NCI-H345 (cell line): ENCODE results near the gene FRYL.
"Not testable (repeated sequence)": the region's sequence is repeated elsewhere in the genome, so short reads cannot be mapped to it uniquely, and the experiment has no call there.

Source experiments
- DNase-seq: peaks from one replicate; lab custom pipeline; 2025; lab: John Stamatoyannopoulos, UW

Gene FRYL

DNA sequence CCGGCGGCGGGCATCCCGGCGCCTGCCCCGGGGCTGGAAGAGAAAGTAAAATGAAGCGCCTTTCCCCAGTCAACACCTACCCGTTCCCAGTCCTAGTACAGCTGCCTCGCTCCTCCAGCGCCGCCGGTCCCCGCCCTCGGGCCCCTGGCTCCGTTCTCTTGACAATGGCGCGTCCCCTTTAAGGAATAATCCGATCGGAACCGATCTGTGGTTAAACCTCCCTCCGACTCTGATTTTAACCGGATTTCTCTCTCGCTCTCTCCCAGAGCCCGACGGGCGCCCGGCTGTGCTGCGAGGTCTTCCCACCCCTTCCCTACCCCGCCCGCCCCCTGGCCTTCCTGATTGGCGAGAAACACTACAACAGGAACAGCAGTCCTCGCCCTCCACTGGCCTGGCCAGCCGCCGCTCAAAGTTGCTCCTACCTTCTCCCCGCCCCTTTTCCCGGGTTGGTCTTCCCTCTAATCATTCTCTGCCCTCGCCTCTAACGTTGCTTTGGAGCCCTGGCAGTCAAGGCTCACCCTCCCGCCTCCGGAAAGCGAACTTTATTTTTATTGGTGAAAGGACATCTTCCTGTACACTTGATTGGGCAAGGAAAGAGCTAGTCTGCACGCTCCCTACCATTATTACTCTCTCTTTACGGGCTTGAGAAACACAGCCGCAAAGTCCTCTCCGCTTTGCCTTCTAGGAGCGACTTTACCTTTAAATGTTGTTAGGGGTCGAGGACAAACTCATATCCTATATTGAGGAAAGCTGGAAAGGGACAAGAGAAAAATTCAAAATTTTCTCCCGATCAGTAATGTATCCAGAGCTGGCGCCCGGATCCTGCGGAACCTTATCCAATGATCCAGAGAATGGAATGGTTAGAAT is at the start of gene FRYL:
FRYL (minus strand) TSS at position 282 of the 867 bp plus-strand sequence. CDS start 145,869 bp downstream, outside the sequence.
- peak; percentile 99 for DNase-seq

DNA sequence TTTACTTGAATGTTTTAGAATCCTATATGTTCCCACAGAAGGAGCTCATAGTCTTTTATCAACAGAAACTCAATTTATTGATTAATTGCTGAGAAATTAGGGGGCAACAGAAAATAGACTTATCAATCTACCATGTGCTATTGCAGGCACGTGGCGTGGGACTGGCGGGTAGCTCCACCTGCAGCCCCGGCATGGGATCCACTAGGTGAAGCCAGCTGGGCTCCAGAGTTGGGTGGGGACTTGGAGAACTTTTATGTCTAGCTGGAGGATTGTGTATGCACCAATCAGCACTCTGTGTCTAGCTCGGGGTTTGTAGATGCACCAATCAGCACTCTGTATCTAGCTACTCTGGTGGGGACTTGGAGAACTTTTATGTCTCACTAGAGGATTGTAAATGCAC is 47.5 kb upstream of the FRYL start:
- no peak for DNase-seq

DNA sequence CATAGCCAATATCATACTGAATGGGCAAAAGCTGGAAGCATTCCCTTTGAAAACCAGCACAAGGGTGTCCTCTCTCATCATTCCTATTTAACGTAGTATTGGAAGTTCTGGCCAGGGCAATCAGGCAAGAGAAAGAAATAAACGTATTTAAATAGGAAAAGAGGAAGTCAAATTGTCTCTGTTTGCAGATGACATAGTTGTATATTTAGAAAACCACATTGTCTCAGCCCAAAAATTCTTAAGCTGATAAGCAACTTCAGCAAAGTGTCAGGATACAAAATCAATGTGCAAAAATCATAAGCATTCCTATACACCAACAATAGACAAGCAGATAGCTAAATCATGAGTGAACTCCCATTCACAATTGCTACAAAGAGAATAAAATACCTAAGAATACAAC is 41.4 kb upstream of the FRYL start:
- DNase-seq: not testable (repeated sequence)

DNA sequence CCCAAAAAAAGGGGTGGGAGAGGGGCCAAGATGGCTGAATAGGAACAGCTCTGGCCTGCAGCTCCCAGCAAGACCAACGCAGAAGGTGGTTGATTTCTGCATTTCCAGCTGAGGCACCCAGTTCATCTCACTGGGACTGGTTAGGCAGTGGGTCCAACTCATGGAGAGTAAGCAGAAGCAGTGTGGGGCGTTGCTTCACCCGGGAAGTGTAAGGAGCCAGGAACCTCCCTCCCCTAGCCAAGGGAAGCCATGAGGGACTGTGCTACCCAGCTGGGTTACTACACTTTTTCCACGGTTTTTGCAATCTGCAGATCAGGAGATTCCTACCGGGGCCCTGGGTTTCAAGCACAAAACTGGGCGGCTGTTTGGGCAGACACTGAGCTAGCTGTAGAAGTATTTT is 36.9 kb upstream of the FRYL start:
- DNase-seq: no peak

DNA sequence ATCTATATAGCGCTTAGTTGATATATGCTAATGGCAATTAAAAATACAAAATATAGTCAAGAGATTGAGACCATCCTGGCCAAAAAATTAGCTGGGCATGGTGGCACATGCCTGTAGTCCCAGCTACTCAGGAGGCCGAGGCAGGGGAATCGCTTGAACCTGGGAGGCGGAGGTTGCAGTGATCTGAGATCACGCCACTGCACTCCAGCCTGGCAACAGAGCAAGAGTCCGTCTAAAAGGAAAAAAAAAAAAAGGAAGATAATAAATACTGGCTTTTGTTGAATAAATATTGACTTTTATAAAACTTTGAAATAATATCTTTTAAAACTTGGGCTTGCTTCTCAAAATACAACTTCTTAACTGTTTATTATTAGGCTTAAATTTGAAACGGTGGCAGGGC is 36.2 kb upstream of the FRYL start:
- not testable (repeated sequence) for DNase-seq

DNA sequence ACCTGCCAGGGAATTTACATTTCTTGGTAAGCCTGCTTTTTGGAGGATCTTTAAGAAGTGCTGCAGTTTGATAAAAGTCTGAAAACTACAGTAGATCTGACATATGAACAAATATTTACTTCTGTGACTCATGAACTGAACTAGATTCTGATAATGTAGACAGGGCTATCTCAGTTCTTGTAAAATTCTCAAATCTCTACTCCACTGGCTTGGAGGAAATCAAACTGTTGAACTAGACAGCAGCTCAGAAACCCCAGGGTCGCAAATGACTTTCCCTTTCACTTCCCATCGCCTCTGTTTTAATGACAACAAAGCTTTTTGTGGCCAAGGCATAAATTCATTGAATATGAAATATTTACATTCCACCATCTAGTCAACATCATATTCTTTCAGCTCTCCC is 35.4 kb upstream of the FRYL start:
- DNase-seq: no peak

DNA sequence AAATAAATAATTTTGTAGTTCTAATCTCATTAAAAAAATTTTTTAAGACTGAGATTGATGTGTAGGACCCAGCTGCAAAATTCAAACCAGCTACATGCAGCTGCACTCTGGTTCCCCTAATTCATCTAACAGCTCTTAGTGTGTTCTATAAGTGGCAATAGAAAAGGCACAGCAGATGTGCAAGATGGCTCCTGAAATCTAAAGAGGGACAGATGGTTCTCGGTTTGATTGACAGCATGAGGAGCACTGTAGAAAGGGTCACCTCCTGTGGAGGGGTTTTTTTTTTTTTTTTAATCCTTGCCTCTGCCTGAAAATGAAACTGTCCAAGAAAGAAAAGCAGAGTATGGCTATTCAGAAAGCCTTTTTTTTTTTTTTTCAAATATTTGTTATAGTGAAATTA is 33.9 kb upstream of the FRYL start:
- peak; percentile 42 for DNase-seq

DNA sequence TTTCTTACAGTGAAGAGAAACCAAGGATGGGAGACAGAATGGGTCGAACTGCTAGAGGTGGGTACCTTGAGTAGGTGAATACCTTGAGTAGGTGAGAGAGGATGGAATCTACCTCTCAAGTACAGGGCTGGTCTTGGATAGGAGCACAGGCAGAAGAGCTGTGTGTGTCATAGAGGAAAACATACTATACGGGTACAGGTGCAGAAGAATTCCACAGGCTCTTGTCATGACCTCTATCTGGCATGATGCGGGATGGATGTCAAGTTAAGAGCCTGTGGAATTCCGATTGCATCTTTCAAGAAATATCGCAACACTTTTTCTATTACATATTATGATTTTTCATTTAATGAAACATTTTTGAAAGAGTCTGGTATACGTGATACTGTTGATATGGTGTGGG is 32.8 kb upstream of the FRYL start:
- DNase-seq: no peak

DNA sequence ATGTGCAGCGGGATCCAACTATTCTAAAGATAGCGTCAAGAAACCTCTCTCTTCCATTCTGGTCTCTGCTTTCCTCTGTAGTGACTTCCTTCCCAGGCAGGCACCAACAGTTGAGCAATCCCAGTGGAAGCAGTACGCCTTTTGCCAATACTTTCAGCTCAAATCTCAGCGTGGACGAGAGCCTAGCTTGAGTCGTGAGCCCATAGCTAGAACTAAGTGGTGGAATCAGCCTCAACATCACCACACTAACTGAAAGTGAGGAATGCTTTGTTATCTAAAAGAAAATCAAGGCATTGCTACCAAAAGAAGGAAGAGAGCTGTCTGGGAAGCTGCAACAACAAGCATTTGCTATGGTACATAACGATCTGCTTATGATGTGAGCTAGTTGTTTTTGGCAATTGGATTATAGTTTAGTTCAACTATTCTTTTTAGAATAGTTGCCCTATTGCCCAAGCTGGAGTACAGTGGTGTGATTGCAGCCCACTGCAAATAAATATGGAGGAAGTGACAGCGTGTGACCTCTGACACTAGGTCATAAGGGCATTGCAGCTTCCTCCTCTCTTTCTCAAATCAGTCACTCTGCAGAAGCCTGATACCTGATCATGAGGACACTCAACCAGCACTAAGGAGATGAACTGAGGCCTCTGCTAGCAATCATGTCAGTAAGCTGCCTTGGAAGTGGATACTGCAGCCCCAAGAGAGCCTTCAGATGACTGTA is 24.7 kb upstream of the FRYL start:
- DNase-seq: no peak

DNA sequence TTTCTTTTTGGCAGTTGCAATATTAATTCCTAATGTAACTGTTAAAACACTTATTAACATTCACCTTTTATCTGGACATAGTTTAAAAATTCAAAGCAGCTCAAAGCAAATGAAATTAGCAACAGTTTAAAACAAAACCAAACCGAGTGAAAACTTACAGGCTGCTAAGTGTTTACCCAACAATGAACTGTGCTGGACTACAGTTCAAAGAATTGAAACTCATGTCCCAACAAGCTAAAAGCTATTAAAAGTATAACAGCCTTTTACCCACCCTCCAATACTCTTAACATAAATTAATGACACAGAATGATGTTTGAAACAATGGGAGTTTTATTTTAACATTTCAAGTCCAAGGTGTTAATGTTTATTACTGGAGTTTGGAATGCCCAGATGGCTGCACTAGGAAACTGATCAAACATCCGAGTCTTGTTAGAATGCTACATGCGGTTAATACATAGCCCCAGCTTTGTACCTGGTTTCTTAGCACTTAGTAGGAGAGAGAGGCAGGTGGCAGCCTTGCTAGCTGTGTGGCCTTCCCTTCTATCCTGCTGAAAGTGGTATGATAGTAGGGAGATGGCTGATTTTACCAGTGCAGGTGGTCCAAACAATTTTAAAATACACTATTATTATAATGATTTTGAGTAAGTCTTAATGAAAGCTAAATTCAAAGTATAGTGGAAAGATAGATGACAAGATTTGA is 21.1 kb upstream of the FRYL start:
- no peak for DNase-seq

DNA sequence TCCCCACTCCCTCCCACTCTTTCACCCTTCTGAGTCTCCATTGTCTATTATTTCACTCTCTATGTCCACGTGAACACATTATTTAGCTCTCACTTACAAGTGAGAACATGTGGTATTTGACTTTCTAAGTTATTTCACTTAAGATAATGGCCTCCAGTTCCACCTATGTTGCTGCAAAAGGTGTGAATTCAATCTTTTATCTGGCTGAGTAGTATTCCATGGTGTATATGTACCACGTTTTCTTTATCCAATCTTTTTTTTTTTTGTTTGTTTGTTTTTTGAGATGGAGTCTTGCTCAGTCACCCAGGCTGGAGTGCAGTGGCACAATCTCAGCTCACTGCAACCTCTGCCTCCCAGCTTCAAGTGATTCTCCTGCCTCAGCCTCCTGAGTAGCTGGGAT is 20.1 kb upstream of the FRYL start:
- not testable (repeated sequence) for DNase-seq

DNA sequence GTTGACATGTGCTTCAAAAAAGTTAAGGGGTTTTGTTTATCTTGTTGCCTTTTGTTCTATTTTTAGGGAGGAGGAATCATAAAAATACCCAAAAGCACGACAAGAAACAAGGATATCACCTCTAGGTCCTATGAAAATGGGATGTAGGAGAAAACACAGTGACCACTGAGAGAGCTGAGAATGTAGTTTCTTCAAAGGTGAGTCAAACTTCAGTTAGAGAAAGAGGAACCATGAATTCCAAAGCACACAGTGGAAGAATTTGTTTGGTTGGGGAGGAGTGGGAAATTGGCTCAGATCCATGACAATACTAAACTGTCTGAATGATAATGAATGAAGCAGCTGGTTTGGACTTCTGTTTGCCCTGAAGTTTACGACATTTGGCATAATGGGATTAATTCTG is 19.1 kb upstream of the FRYL start:
- no peak for DNase-seq

DNA sequence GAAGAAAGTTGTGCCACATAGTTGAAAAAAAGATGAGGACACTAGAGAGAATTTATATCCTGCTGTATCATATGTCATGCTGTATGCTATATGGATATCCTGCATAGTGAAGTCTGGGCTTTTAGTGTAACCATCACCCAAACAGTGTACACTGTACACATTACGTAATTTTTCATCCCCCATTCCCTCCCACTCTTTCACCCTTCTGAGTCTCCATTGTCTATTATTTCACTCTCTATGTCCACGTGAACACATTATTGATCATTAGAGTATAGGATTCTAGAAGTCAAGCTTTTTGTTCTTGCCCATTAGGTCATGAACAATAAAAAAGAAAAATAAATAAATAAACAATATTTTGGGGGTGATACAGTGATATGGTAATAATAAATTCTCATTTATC is 18.0 kb upstream of the FRYL start:
- DNase-seq: no peak

DNA sequence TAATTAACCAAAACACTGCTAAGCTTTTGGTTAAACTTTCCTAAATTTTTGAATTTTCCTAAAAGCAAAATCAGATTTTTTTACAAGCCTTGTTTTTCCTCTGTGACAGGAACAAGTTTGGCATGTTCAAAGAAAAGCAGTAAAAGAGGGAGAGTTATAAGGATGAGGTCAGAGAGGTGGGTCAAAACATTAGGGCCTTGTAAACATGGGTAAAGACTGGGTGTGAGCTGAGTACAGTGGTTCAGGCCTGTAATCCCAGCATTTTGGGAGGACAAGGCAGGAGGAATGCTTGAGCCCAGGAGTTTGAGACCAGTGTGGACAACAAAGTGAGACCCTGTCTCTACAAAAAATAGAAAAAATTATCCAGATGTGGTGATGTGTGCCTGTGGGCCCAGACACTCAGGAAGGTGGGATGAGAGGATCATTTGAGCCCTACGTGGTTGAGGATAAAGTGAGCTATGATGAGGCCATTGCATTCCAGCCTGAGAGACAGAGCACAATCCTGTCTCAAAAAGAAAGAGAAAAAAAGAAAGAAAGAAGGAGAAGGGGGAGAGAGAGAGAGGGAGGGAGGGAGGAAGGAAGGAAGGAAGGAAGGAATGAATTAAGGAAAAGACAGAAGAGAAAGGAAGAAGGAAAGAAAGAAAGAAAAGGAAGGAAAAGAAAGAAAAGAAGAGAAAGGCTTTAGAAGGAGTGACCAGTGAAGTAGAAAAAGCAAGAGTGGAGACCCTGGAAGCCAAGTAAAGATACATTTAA is 17.0 kb upstream of the FRYL start:
- DNase-seq: no peak

DNA sequence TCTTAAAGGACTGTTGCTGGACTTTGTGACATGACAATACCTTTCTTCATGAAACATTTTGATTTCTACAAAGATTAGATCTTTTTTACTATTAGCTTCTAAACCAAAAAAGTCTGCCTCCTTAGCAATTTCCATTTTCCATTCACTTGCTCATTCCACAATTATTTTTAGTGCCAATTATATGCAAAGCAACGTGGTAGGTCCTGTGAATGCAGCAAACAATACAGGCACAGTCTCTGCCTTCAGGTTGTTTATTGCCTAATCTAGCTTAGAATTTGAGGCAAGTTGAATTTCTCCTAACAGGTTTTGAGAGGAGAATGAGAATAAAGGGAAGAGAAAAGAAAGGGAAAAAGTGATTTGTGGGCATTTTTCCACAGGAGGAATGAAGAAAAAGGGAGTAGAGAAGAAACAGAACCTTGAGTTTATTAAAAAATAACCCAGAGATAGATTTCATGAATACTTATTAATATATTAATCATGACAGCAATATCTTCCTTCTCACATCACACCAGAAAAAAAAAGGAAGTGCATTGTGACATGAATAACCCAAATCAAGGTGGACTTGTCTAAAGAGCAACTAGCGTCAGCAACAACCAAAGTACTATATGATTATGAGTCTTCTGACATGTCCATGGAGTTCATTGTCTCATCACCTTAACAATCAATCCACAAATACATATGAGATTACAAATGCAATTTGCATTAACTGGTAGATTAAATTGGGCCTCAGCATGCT is 16.3 kb upstream of the FRYL start:
- DNase-seq: no peak

DNA sequence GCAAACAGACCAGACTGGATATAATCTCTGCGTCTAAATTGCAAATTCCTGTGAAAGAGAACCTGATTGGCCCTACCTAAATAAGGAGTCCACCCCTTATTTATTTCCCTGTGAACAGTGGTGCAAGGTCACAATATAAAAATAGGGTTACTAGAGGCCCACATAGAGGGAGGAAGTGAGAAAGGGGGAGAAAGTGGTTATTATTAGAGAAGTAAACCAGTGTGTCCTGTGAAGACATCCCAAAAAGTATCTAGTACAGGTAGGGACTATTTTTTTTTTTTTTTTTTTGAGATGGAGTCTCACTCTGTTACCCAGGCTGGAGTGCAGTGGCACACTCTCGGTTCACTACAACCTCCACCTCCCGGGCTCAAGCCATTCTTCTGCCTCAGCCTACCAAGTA is 15.0 kb upstream of the FRYL start:
- no peak for DNase-seq

DNA sequence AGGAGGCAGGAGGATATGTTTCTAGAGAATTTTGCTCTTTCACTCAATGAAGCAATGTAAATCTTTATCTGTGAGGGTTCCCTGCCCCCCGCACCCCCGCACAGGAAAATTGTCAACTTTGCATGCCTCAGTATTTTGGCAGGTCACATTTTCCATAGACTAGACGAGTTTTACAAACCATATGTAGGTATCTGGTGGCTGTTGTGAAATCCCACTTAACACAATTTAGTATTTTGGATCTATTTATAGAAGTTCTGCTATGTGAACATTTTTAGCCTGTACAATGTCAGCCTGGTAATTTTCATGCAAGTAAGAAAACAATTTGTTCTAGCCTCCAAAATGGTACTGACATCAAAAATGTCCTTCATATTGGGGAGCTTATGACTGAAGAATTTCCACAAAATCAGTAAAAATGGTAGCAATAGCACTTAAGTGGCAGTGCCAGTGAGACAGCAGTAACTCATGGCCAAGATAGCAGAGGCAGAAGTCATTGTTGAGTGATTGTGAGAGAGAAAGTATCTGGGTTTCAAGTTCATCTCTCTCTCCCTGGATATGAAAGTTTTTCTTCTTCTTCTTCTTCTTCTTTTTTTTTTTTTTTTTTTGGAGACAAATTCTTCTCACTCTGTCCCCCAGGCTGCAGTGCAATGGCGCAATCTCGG is 12.4 kb upstream of the FRYL start:
- no peak for DNase-seq

DNA sequence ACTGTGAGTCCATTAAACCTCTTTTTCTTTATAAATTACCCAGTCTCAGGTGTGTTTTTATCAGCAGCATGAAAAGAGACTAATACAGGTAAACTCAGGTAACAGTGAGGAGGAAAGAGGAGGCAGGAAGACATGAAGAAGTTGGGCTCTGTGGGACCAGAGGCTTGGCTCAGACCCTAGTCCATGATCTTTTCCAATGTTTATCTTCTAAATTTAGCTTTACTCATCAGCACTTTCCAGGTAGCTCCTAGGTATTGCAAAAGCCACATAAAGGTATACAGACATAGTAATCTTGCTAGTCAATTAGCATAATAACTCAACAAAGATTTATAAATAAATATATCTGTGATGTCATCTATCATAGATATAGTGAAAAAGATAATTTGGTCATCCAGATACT is 11.2 kb upstream of the FRYL start:
- DNase-seq: no peak

DNA sequence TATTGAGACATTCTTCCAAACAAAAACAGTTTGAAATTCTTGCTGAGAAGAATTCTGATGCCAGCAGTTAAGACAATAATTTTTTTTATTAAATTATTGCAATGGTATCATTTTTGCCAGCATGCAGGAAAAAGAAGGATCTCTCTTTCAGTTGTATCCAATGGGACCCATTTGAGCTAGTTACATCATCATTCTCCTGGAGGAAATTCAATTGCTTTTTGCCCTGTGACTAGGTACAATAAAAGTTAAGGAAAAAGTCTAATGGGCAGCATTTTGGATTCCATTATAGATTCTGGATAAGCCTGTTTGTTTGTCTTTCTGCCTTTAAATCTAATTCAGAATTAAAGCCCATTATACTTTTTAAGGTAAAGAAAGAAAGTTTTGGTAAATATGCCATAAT is 10.5 kb upstream of the FRYL start:
- no peak for DNase-seq

DNA sequence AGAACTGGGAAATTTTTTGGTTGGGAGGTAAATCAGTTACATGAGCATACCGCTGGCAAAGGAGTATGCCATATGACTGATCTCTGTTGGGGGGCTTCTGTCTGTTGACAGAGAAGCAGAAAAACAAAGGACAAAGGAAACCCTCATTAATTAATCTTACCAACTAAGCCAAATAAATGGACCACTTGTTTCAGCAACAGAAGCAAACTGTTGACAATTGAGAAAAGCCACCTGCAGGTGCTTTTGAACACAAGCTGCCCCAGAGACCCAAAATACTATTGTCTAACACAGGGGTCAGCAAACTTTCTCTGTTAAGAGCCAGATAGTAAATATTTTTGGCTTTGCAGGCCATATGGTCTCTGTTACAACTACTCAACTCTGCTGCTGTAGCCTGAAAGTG is 7.0 kb upstream of the FRYL start:
- no peak for DNase-seq

DNA sequence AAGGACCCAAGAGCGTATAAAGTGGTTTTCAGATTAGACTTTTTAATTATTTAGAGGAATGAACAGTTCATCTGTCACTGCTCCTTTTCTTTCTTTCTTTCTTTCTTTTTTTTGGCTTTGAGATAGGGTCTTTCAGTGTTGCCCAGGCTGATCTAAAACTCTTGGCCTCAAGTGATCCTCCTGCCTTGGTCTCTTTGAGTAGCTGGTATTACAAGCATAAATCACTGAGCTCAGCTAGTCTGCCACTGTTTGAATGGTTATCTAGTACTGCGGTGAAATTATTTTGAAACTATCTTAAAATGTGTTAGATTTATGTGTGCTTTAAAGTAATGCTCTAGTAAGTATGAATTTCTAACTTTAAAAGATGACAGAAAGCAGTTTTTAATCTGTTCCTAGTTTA is 6.5 kb upstream of the FRYL start:
- DNase-seq: no peak
